Adrenal gland (tissue), 12 donors: ENCODE results near the gene RET. TPM values are rescaled to one million over a fixed set of nuclear protein-coding genes. Genes with fewer than 3 reads are reported as not detected.

Experiments
- DNase-seq, 7 donors: peaks; one replicate each; pipeline ENCODE4 v3.0.0-alpha.2; 2019 to 2020
- H3K27ac ChIP-seq, 5 donors: fragments of 200-600 bp; sonication (generic) in 4 of 5; 1 replicate in 3 of 5; 2 replicates in 2 of 5; pipeline versions ENCODE4 v1.5.1 to v1.8.0; 2016 to 2020; ENCODE audit warnings: mild to moderate bottlenecking in 1 of 5
- H3K27me3 ChIP-seq: fragments of 200-600 bp; 2 replicates; pipeline ENCODE4 v1.8.0; 2021
- H3K36me3 ChIP-seq, 2 donors: fragments of 200-600 bp; replicated peaks in 1 of 2; 1 replicate in 1 of 2; 2 replicates in 1 of 2; pipeline versions ENCODE4 v1.5.1 to v1.8.0; 2018 to 2022
- H3K4me1 ChIP-seq, 2 donors: fragments of 200-600 bp; replicated peaks in 1 of 2; 1 replicate in 1 of 2; 2 replicates in 1 of 2; pipeline versions ENCODE4 v1.5.1 to v1.8.0; 2018 to 2021
- H3K4me3 ChIP-seq, 4 donors: fragments of 200-600 bp; sonication (generic) in 3 of 4; one replicate each; pipeline ENCODE4 v1.5.1; 2016 to 2018
- H3K9me3 ChIP-seq, 3 donors: fragments of 200-600 bp; sonication (generic) in 1 of 3; replicated peaks in 1 of 3; 1 replicate in 2 of 3; 2 replicates in 1 of 3; pipeline versions ENCODE4 v1.5.1 to v1.8.0; 2016 to 2021
- CTCF ChIP-seq, 6 experiments: fragments of 450-650 bp in 4 of 6; fragments of 200-600 bp in 2 of 6; sonication (generic) in 1 of 6; IDR thresholded peaks; 1 replicate in 5 of 6; 2 replicates in 1 of 6; pipeline versions ENCODE4 v1.5.1 to v1.8.0; 2016 to 2021; ENCODE audit warnings: antibody characterized with exemption in 6 of 6, mild to moderate bottlenecking in 2 of 6, moderate library complexity in 1 of 6
- POLR2A ChIP-seq, 2 donors: fragments of 450-650 bp; IDR thresholded peaks; one replicate each; pipeline ENCODE4 v1.6.1; 2017; ENCODE audit warnings: antibody characterized with exemption in 2 of 2, mild to moderate bottlenecking in 2 of 2, moderate library complexity in 1 of 2
- WGBS, 4 donors: extraction: QIAGEN DNeasy Blood & Tissue Kit in 2 of 4; methylation state at CpG; one replicate each; pipeline versions ENCODE4 v1.1.5 to v1.1.7; 2013 to 2017; 5-methylcytosine and 5-hydroxymethylcytosine counted together
- intact Hi-C, 2 donors: fragments of 100-400 bp; cut with DNase I; formaldehyde crosslinking; loops; one replicate each; pipeline versions ENCODE4 v1.14.1 to v1.15.0; 2022 to 2023
- polyA plus RNA-seq, 3 donors: library from polyadenylated mRNA; stranded (reverse); fragments of 200-250 nt in 2 of 3; fragments of 350-450 nt in 1 of 3; fragmentation: Illumina TruSeq in 1 of 3; extraction: RNeasy Lipid Tissue Mini Kit (QIAGEN cat#74804) in 1 of 3; gene quantifications; one replicate each; pipeline ENCODE4 v1.2.3, GENCODE V29; 2013 to 2014
- total RNA-seq, 9 donors: library from RNA; depleted of rRNA in 4 of 9; stranded (reverse); fragments of >200 nt in 4 of 9; fragments of 120-200 nt in 1 of 9; fragmentation: NEBNext Ultra II Directional in 1 of 9; extraction: Animal tissue kit (Norgen Biotek cat#: 25700) in 1 of 9; gene quantifications; one replicate each; pipeline versions ENCODE4 v1.1.0 to v1.2.4, GENCODE V29; 2013 to 2023
- donor health status: healthy with polysubstance abuse.
- donor health status: Bipolar disorder and iron deficiency.
- donor health status: DM: yes; HTN: yes; CAD: no.
- donor health status: DM: no; HTN: no; CAD: no.
- donor health status: DM: no; HTN: no; CAD: no.
- donor health status: DM: yes; HTN: yes; CAD: no.

Gene RET
- total and polyA plus RNA-seq, 12 donors, result 1.6 to 43.6 (median 6.0) TPM

- no peaks in the 10 kb centered on the region for H3K9me3 ChIP-seq
- DNase-seq, result no peak
- 92 to 96% (median 94%) methylated on average over 2 of the region's 2 CpGs for WGBS, 4 donors
- TF ChIP-seq CTCF (IDR thresholded peaks at IDR 0.05) (no peak), POLR2A (IDR thresholded peaks at IDR 0.05) (no peak)
- H3K4me3 ChIP-seq, result no peak overlapping the region
- H3K36me3 ChIP-seq, result no peaks in the 10 kb centered on the region
- intact Hi-C loops, result loop anchor here in 1 of 2 donors (10.0 kb wide), 1 partner anchor 89 kb away; no protein-coding TSS in a partner anchor
- H3K27ac ChIP-seq, result no peak overlapping the region
- H3K4me1 ChIP-seq, result peaks cover 6 to 22% of the 10 kb centered on the region in 2 donors
- no peaks in the 10 kb centered on the region for H3K27me3 ChIP-seq
These were observed 58.8 kb downstream of the RET start for GRCh38 chr10:43135656-43136055.

- WGBS, 4 donors, result 91 to 98% (median 96%) methylated on average over 5 of the region's 5 CpGs
These were observed 59.6 kb downstream of the RET start for GRCh38 chr10:43136432-43136831.

GRCh38 chr10:43136995-43137716 lies 60.3 kb downstream of the RET start:
- no peaks in the 10 kb centered on the region for H3K27me3 ChIP-seq
- peak; percentile 46 to 77 (median 72) for DNase-seq
- intact Hi-C loops, result loop anchor here in 1 of 2 donors (10.0 kb wide), 1 partner anchor 88 kb away; no protein-coding TSS in a partner anchor
- TF ChIP-seq POLR2A (IDR thresholded peaks at IDR 0.05), result no peak
- 29 to 35% (median 35%) methylated on average over 27 of the region's 27 CpGs for WGBS, 4 donors
- H3K36me3 ChIP-seq, result no peaks in the 10 kb centered on the region
- peak overlapping the region; percentile 37 to 83 (median 64) for H3K4me3 ChIP-seq
- peak overlapping the region; percentile 37 to 99 (median 95) for H3K27ac ChIP-seq
- no peaks in the 10 kb centered on the region for H3K9me3 ChIP-seq
- H3K4me1 ChIP-seq, result peaks cover 6 to 24% of the 10 kb centered on the region in 2 donors

More at GRCh38 chr10:43136432-43136831, 59.6 kb downstream of the RET start:
- Histone ChIP-seq H3K9me3 (no peaks in the 10 kb centered on the region), H3K4me1 (peaks cover 6 to 24% of the 10 kb centered on the region in 2 donors), H3K27ac (no peak overlapping the region), H3K27me3 (no peaks in the 10 kb centered on the region), H3K4me3 (no peak overlapping the region), H3K36me3 (no peaks in the 10 kb centered on the region)
- intact Hi-C loops, result loop anchor here in 1 of 2 donors (10.0 kb wide), 1 partner anchor 88 kb away; no protein-coding TSS in a partner anchor
- TF ChIP-seq CTCF (IDR thresholded peaks at IDR 0.05) (no peak), POLR2A (IDR thresholded peaks at IDR 0.05) (no peak)
- DNase-seq, result peak in 1 of 7 donors; percentile 51

GRCh38 chr10:43137717-43138020 lies 60.8 kb downstream of the RET start:
- peak; percentile 38 to 75 (median 61) for DNase-seq
- H3K4me1 ChIP-seq, result peaks cover 6 to 24% of the 10 kb centered on the region in 2 donors
- H3K9me3 ChIP-seq, result no peaks in the 10 kb centered on the region
- intact Hi-C loops, result loop anchor here in 1 of 2 donors (10.0 kb wide), 1 partner anchor 87 kb away; no protein-coding TSS in a partner anchor
- WGBS, 4 donors, result 0 to 1% (median 0%) methylated on average over 15 to 30 of the region's 30 CpGs
- H3K27me3 ChIP-seq, result no peaks in the 10 kb centered on the region
- peak overlapping the region; percentile 37 to 99 (median 95) for H3K27ac ChIP-seq
- peak overlapping the region; percentile 37 to 83 (median 64) for H3K4me3 ChIP-seq
- peak in 1 of 6 experiments; percentile 20 for TF ChIP-seq CTCF (IDR thresholded peaks at IDR 0.05)
- TF ChIP-seq POLR2A (IDR thresholded peaks at IDR 0.05), result no peak
- H3K36me3 ChIP-seq, result no peaks in the 10 kb centered on the region
